Measurements from ENCODE around the gene SHLD1.

SHLD1 gene

GRCh38 chr20:5908981-5909380 is 158.8 kb downstream of the SHLD1 start:
- DNase-seq, result no peak

DNA sequence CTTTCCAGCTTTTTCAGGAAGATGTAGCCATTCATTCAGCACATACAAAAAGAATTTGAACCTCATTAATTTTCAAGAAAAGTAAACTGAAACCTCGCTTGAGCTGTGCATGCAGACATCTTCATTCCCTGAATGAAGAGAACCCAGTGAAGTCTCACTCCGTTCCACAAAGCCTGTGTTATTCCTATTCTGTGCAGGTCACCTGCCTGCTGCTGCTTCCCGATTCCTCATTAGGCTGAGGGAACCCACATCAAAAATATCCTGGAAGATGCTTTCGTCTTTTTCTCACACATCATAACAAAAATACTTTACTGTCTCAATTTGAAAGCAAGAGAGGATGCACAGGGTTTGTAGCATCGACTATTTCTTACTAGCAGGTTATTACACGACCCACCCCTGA is 160.0 kb downstream of the SHLD1 start:
- DNase-seq, result no peak

DNA sequence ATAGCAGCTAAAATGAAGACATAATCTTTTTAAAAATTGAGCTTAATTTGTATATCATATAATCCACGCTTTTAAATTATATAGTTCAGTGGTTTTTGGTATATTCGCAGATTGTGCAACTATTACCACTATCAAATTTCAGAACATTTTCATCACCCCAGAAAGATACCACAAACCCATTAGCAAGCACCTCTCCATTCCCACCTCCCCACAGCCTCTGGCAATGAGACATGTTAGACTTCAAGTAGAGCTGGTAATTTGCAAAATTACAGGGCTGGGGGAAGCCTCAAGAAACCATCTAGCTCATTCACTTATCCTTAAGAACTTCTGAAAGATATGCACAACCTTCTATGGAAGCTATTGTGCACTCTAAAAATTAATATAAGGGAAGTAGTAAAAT is 163.0 kb downstream of the SHLD1 start:
- DNase-seq, result no peak

Measured in 8988T (cell line).